Suppressor macrophage treated with lipopolysaccharide for 1 hour (primary cell): Measurements from ENCODE around the gene CCDC71.
A peak's percentile ranks its signal among the peaks of the same experiment; 100 is the strongest.

Source experiments
- DNase-seq, 3 donors: peaks; one replicate each; pipeline ENCODE4 v3.0.0-alpha.2; 2020 to 2022

Gene CCDC71

DNA sequence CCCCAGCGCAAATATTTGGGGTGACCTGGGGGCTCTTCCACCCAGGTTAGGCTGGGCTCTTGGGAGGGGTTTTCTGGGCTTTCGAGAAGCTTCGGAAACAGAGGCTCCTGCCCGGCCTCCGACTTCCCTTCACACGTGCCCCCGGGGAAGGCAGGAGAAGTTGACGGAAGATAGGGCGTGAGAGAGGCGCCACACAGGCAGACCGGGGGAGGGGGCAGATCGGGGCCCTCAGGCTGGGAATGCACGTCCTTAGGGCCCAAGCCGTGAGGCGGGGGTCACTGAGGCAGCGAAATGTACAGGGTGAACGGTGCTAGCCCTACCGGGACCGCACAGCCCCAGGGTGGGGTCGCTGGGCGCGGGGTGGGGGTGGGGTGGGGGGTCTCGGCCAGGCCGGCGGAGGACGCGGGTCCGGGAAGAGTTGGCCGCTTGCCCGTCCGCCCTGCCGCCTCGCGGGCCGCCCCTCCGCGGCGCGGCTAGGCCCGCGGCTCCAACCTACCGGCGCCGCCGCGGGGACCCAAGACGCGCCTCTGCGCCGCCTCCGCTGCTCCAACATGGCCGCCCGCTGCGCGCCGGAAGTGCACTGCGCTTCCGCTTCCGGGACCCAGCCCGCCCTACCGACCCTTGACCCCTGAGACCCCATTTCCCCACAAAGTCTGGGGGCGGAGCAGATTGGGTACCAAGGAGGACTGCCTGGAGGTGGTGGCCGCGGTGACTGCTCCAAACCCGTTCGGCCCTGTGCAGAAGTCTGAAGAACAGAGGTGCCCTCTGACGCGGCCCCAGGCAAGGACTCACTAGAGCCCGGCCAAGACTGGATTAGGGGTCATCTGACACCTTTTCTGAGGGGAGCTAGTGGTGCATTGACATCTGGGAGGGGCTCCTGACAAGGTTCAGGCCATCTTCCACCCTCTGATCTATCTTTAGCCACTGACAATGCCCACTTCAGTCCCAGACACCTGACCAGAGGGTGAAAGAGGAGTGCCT lies at the start of gene CCDC71:
CCDC71 (minus strand) TSS at position 561 of the 981 bp plus-strand sequence. CDS start 2,123 bp downstream, outside the sequence.
- peak; percentile 78 to 93 (median 85) for DNase-seq

- no peak for DNase-seq
Measured at GRCh38 chr3:49213998-49214397, 47.9 kb upstream of the CCDC71 start.

- no peak for DNase-seq
Measured at GRCh38 chr3:49213541-49213943, 47.4 kb upstream of the CCDC71 start.

- no peak for DNase-seq
Measured at GRCh38 chr3:49199900-49200281, 33.8 kb upstream of the CCDC71 start.

- peak in 1 of 3 donors; percentile 22 for DNase-seq
Measured at GRCh38 chr3:49199239-49199899, 33.2 kb upstream of the CCDC71 start.

DNA sequence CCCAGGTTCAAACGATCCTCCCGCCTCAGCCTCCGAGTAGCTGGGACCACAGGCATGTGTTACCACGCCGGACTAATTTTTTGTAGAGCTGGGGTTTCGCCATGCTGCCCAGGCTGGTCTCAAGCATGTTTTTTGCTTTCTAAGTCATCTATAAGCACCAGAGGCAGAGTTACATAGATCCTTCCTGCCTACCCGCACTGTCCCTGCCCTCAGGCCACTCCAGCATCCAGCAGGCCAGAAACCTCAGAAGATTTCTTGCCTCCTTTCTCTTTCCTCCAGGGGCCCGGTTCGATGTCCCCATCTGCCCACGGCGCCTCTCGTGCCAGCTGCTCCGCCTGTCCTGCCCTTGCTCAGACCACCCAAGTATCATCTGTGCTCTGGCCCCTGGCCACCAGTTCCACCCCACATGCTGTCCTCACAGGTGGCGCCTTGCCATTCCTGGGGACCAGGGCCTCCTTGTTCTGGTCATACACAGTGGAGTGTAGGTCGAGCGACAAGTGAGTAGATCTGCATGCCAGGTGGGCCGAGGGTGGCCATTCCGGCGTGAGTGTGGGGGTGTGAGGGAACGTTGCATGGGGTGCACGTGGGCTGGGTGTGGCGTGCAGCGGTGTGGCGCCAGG lies 32.6 kb upstream of the CCDC71 start:
- DNase-seq: no peak

GRCh38 chr3:49198161-49198560 lies 32.0 kb upstream of the CCDC71 start:
- no peak for DNase-seq

- DNase-seq: no peak
Measured at GRCh38 chr3:49191741-49192140, 25.6 kb upstream of the CCDC71 start.

GRCh38 chr3:49183873-49184272 lies 17.7 kb upstream of the CCDC71 start:
- no peak for DNase-seq

GRCh38 chr3:49182682-49183081 lies 16.6 kb upstream of the CCDC71 start:
- DNase-seq: no peak

DNA sequence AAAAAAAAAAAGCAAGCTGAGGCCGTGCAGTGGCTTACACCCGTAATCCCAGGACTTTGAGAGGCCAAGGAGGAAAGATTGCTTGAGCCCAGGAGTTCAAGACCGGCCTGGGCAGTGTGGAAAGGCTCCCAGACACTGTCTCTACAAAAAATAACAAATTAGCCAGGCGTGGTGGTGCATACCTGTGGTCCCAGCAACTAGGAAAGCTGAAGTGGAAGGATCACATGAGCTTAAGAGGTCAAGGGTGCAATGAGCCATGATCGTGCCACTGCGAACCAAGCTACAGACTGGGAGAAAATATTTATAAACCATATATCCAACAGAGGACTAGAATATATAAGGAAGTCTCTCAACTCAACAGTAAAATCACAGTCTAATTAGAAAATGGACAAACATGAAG lies 15.2 kb upstream of the CCDC71 start:
- DNase-seq: no peak

DNA sequence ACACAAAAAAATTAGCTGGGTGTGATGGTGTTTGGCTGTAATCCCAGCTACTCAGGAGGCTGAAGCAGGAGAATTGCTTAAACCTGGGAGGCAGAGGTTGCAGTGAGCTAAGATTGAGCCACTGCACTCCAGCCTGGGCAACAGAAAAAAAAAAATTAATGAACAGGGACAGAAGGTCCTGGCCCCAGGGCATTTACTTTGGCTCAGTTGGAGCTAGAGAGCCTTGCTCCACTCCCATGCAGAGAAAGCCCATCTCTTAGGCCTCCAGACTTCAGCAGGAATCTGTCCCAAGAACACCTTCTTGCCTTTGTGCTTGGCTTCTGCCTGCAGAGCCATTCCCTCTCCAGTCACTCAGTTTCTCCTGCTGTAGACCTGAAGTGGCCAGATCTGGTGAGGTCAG lies 14.0 kb upstream of the CCDC71 start:
- no peak for DNase-seq

GRCh38 chr3:49177073-49177472 lies 10.9 kb upstream of the CCDC71 start:
- no peak for DNase-seq

DNA sequence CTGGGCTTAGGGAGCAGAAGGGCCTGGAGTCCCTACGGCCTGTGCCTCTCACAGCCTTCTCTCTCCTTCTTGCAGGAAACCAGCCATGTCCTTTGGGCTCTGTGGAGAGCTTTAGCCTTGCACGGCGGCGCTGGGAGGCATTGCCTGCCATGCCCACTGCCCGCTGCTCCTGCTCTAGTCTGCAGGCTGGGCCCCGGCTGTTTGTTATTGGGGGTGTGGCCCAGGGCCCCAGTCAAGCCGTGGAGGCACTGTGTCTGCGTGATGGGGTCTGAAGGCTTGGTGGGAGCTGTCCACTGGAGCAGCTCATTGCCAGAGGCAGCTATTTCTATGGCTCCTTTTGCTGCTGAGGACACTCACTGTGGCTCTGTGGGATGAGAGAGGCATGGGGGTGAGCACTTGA lies 9.4 kb upstream of the CCDC71 start:
- DNase-seq: no peak

DNA sequence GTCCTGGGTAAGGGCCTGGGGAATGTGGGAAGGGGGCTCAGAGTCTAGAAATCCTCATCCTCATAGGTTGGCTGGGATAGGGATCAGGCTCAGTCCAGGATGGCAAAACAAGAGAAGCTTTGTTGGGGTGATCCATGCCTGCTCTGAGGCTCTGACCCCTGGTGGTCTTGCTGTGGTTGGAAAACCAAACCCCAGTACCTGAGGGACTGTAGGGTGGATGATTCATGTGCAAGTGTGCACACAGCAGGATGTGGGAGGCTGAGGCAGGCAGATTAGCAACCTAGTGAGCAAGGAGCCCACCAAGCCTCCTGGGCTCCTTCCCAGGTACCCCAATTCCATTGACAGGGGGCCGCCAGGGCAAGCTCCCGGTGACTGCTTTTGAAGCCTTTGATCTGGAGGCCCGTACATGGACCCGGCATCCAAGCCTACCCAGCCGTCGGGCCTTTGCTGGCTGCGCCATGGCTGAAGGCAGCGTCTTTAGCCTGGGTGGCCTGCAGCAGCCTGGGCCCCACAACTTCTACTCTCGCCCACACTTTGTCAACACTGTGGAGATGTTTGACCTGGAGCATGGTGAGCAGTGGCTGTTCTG lies 8.4 kb upstream of the CCDC71 start:
- no peak for DNase-seq

DNA sequence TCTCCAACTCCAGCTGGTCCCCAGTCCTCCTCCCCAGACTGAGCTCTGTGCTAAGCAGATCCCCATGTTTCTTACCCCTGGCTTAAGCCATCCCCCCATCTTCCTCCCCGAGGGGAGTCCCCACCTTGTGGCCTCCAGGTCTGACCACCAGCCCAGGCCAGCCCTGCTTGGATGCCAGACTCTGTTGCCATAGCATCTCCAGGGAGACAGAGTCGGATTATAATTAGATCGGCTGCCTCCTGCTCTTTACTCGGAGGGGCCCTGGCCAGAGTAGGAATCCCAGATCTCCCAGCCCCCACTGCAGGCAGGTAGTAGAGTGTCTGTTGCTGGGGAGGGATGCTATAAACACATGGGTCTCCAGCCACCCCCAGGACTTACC lies 7.7 kb upstream of the CCDC71 start:
- DNase-seq: no peak

DNA sequence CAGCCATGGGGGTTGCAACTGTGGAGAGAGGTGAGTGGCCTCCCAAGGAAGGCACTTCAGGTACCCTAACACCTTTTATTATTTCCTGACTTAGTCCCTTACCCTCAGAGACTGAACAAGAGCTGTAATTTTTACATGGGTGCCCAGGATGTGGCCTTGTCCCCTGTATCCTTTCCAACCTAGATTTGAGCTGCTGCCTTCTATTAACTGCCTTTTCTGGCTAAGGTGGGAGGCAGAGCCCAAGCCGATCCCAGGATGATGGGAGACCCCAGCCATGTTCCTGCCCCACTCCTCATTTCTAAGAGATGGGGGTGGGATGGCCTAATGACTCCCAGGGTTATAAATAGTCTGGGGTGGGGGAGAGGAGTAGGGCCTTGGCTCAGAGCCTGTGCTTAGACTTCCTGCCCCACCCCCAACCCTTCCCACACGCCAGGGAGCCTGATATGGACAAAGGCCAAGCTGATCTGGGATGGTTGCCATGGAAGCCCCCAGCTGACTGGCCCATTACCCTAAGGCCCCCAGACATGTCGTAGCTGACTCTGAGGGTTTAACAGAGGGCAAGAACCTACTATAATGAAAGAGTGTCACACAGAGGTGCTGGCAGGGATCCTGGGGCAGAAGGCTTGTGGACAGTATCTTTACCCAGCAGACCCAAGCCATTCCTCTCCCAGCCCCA lies 7.1 kb upstream of the CCDC71 start:
- DNase-seq: no peak

DNA sequence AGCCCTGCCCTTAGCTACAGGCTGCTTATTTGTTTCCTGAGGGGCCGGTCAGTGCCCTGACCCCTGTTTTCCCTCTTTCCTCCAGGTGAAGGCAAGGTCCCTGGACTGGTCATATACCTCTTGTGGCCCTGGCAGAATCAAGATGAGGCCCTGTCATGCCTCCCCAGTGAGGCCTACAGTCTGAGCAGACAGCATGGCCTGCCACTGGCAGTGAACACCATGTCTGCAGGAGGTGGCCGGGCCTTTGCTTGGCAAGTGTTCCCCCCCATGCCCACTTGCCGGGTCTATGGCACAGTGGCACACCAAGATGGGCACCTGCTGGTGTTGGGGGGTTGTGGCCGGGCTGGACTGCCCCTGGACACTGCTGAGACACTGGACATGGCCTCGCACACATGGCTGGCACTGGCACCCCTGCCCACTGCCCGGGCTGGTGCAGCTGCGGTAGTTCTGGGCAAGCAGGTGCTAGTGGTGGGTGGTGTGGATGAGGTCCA lies 6.5 kb upstream of the CCDC71 start:
- DNase-seq: no peak

- DNase-seq: no peak
Measured at GRCh38 chr3:49171775-49172500, 5.8 kb upstream of the CCDC71 start.

GRCh38 chr3:49171119-49171774 lies 5.1 kb upstream of the CCDC71 start, which contains the start of gene KLHDC8B:
KLHDC8B (plus strand) TSS chr3:49171598; CDS start chr3:49172770, 1,172 bp downstream.
- peak; percentile 79 to 93 (median 85) for DNase-seq

DNA sequence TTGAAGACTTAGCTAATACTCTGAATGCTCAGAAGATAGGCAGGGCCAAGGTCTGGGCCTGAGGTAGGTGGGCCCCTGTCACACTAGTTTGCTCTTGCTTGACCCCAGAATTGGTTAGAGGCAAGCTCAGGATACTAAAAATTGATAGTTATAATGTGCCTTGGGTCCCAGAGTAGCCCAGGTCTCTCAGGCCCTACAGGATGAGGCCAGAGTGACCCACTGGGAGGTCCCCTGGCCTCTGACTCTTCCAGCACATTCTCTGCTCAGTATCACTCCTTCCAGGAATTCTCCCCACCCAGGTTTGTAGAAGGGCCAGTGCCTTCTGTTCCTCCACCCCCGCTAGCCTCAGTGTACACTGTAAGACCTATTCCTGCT lies 4.6 kb upstream of the CCDC71 start:
- DNase-seq: no peak
